ENCODE results near the gene ITSN1.

DNA sequence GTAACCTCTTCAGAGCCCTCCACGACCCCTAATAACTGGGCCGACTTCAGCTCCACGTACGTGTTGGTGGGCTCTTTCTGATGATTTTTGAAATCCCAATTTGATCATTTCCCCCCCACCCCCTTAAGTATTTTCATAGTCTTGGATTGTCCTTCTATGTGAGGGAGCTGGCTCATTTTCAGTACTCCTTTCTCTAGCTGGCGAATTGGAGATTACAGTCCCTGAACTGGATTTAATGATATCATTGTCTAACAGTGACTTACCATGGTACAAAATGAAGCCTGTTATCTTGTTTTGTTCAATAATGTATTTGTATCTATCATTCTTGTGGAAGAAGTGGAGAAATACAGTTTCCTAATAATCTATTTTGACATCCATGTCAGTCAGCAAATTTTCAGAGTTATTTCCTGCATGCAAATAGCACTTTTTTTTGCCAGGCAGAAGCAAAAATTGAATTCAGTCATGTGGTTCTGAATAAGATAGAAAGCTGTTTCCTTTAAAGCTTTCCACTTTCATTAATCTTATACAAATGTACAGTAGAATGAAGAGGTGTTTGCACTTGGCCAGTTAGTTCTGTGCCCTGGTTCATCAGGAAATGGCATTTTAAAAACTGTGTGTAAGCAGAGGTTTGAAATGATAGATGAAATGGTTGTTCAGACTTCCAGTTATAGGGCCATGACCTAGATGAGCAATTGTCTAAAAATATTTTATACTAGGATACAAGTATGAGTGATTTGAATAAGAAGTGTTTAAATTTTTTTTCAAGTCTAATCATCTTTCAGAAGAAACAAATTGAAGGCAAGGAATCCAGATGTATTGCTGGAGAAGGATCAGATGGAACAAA is 169.1 kb downstream of the ITSN1 start:
- TF ChIP-seq, protein P1, sequence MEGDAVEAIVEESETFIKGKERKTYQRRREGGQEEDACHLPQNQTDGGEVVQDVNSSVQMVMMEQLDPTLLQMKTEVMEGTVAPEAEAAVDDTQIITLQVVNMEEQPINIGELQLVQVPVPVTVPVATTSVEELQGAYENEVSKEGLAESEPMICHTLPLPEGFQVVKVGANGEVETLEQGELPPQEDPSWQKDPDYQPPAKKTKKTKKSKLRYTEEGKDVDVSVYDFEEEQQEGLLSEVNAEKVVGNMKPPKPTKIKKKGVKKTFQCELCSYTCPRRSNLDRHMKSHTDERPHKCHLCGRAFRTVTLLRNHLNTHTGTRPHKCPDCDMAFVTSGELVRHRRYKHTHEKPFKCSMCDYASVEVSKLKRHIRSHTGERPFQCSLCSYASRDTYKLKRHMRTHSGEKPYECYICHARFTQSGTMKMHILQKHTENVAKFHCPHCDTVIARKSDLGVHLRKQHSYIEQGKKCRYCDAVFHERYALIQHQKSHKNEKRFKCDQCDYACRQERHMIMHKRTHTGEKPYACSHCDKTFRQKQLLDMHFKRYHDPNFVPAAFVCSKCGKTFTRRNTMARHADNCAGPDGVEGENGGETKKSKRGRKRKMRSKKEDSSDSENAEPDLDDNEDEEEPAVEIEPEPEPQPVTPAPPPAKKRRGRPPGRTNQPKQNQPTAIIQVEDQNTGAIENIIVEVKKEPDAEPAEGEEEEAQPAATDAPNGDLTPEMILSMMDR (CRISPR knock-in tag; IDR thresholded peaks at IDR 0.05): no peak
- TF ChIP-seq HCFC1 (IDR thresholded peaks at IDR 0.05; ENCODE audit: low read depth, low read length): no peak
- TF ChIP-seq KDM4B (CRISPR knock-in tag; IDR thresholded peaks at IDR 0.05): no peak
- no peak for TF ChIP-seq THYN1 (CRISPR knock-in tag; IDR thresholded peaks at IDR 0.05; ENCODE audit: borderline replicate concordance, low read depth)
- TF ChIP-seq CCAR2 (optimal IDR thresholded peaks at IDR 0.05; ENCODE audit: low read depth, low read length): no peak
- TF ChIP-seq NFYB (CRISPR knock-in tag; IDR thresholded peaks at IDR 0.05): no peak
- TF ChIP-seq GABPA (IDR thresholded peaks at IDR 0.05; ENCODE audit: low read depth, low read length): no peak
- TF ChIP-seq GABPA (CRISPR knock-in tag; IDR thresholded peaks at IDR 0.05; ENCODE audit: low read depth): no peak
